K562 (cell line): ENCODE results near the gene ATF5. TPM values are rescaled to one million over a fixed set of nuclear protein-coding genes. Genes with fewer than 3 reads are reported as not detected.

ENCODE experiments used
- BRF1 ChIP-seq: IDR thresholded peaks from 3 replicates; pipeline ENCODE4 v1.6.1; 2011; ENCODE audit warnings: borderline replicate concordance, mild to moderate bottlenecking; ENCODE audit not compliant: insufficient read length; ENCODE audit errors: extremely low read depth
- CEBPB ChIP-seq: fragments of 450-650 bp; IDR thresholded peaks from 2 replicates; pipeline ENCODE4 v1.6.1; 2016; ENCODE audit warnings: missing genetic modification characterization, missing compliant biosample characterization
- E2F6 ChIP-seq, 2 experiments: IDR thresholded peaks; 2 replicates each; pipeline ENCODE4 v1.6.1; 2011; ENCODE audit warnings: borderline replicate concordance in 1 of 2, control low read depth in 1 of 2, low read depth in 1 of 2, low read length in 1 of 2, mild to moderate bottlenecking in 1 of 2, mixed read lengths in 1 of 2, moderate library complexity in 1 of 2; ENCODE audit not compliant: insufficient read depth in 1 of 2, insufficient read length in 1 of 2, poor library complexity in 1 of 2, severe bottlenecking in 1 of 2; ENCODE audit errors: extremely low read depth in 1 of 2
- E4F1 ChIP-seq: fragments of 250-450 bp; sonication (Bioruptor Pico); IDR thresholded peaks from 2 replicates; pipeline ENCODE4 v1.5.0; 2021; ENCODE audit warnings: mild to moderate bottlenecking, borderline replicate concordance
- HIVEP1 ChIP-seq: fragments of 250-450 bp; sonication (Bioruptor Pico); IDR thresholded peaks from 2 replicates; pipeline ENCODE4 v1.4.0; 2020; ENCODE audit warnings: mild to moderate bottlenecking
- IFI16 ChIP-seq: fragments of 250-450 bp; sonication (Bioruptor Pico); IDR thresholded peaks from 2 replicates; pipeline ENCODE4 v2.1.2; 2022; ENCODE audit warnings: mild to moderate bottlenecking, inconsistent platforms
- KLF13 ChIP-seq: fragments of 450-650 bp; IDR thresholded peaks from 2 replicates; pipeline ENCODE4 v1.6.1; 2016; ENCODE audit warnings: missing genetic modification characterization, low read depth, mild to moderate bottlenecking, missing compliant biosample characterization, moderate library complexity, borderline replicate concordance
- NFIX ChIP-seq: fragments of 250-450 bp; sonication (Bioruptor Pico); IDR thresholded peaks from 2 replicates; pipeline ENCODE4 v1.4.0; 2020; ENCODE audit warnings: low read depth, mild to moderate bottlenecking, moderate library complexity
- NR3C1 ChIP-seq: sonication (generic); formaldehyde crosslinking; IDR thresholded peaks from 2 replicates; pipeline ENCODE4 v1.8.1; 2022; ENCODE audit warnings: missing genetic modification reagents
- PBX2 ChIP-seq, 2 experiments: IDR thresholded peaks in 1 of 2; conservative IDR thresholded peaks in 1 of 2; 2 replicates each; pipeline ENCODE4 v1.6.1; 2016; ENCODE audit warnings: low read depth in 2 of 2, mild to moderate bottlenecking in 1 of 2, missing compliant biosample characterization in 1 of 2, missing genetic modification characterization in 1 of 2, moderate library complexity in 1 of 2
- THRAP3 ChIP-seq: fragments of 450-650 bp; IDR thresholded peaks from 2 replicates; pipeline ENCODE4 v1.6.1; 2016; ENCODE audit warnings: mild to moderate bottlenecking, inconsistent platforms, borderline replicate concordance
- U2AF1 ChIP-seq: fragments of 200-400 bp; formaldehyde crosslinking; optimal IDR thresholded peaks from 2 replicates; pipeline ENCODE3; 2017; ENCODE audit warnings: mild to moderate bottlenecking, low read depth, low read length, moderate library complexity
- ZBTB33 ChIP-seq: sonication (generic); formaldehyde crosslinking; IDR thresholded peaks from 2 replicates; pipeline ENCODE4 v1.8.1; 2023; ENCODE audit warnings: mild to moderate bottlenecking, missing genetic modification reagents
- ZNF644 ChIP-seq: fragments of 200-800 bp; sonication (Bioruptor generic); IDR thresholded peaks from 2 replicates; pipeline ENCODE4 v1.6.1; 2016; ENCODE audit warnings: low read depth, missing genetic modification characterization, missing compliant biosample characterization
- ZNF717 ChIP-seq: fragments of 250-450 bp; sonication (Bioruptor Pico); IDR thresholded peaks from 2 replicates; pipeline ENCODE4 v1.5.0; 2021
- polyA plus RNA-seq, 8 experiments: library from polyadenylated mRNA; depleted of rRNA in 4 of 8; stranded (reverse) in 5 of 8; unstranded in 3 of 8; fragments of >200 nt; fragmentation: Nextera tagmentation in 2 of 8; fragmentation: Illumina TruSeq in 1 of 8; extraction: Ambion mirVana in 2 of 8; extraction: Trizol in 1 of 8; gene quantifications; 2 replicates each; pipeline versions ENCODE4 v1.2.1 to v1.2.3, GENCODE V29; 2011 to 2014; ENCODE audit warnings: inconsistent platforms in 1 of 8, missing spikeins in 1 of 8
- total RNA-seq, 7 experiments: library from RNA; depleted of rRNA in 6 of 7; stranded (reverse); fragments of >200 nt in 6 of 7; fragmentation: Illumina TruSeq in 2 of 7; extraction: Trizol in 2 of 7; gene quantifications; 2 replicates each; pipeline versions ENCODE4 v1.2.1 to v1.2.3, GENCODE V29; 2011 to 2021; ENCODE audit warnings: low replicate concordance in 1 of 7

The ATF5 gene
- total and polyA plus RNA-seq, 9 of the 15 experiments (the other 6 are each of a cell fraction or from before 2014, with no cell fraction given) = 3.0 to 57.6 (median 11.1) TPM

GRCh38 chr19:49889687-49890348 is 39.2 kb upstream of the ATF5 start (continued):
- no peak for TF ChIP-seq ZNF644 (tag)
- TF ChIP-seq E4F1 (CRISPR knock-in tag) = no peak
- TF ChIP-seq PBX2 (CRISPR knock-in tag; IDR thresholded peaks at IDR 0.05; ENCODE audit: low read depth) = no peak; the same call in 1 of the 2 replicates
- TF ChIP-seq PBX2 (tag; conservative IDR thresholded peaks at IDR 0.05; ENCODE audit: low read depth) = no peak
- no peak for TF ChIP-seq CEBPB
- TF ChIP-seq U2AF1 = peak; percentile 98
- no peak for TF ChIP-seq IFI16 (CRISPR knock-in tag)
- TF ChIP-seq HIVEP1 (CRISPR knock-in tag) = no peak
- TF ChIP-seq E2F6 (IDR thresholded peaks at IDR 0.05; ENCODE audit: borderline replicate concordance in 1 of 2, extremely low read depth in 1 of 2, insufficient read depth in 1 of 2, insufficient read length in 1 of 2, low read depth in 1 of 2, low read length in 1 of 2, poor library complexity in 1 of 2, severe bottlenecking in 1 of 2) = peak; percentile 100
- no peak for TF ChIP-seq NFIX (CRISPR knock-in tag)
- TF ChIP-seq ZNF717 (CRISPR knock-in tag) = no peak
- peak; percentile 99 for TF ChIP-seq NR3C1 (CRISPR knock-in tag)
- TF ChIP-seq THRAP3 = no peak
- TF ChIP-seq BRF1 = no peak
- peak; percentile 98 for TF ChIP-seq ZBTB33 (CRISPR knock-in tag)
- peak; percentile 66; the same call in 1 of the 2 replicates for TF ChIP-seq KLF13 (tag)
